NCI-H1048 (cell line): ENCODE results near the gene PLG.
"Not testable (repeated sequence)": the region's sequence is repeated elsewhere in the genome, so short reads cannot be mapped to it uniquely, and the experiment has no call there.

Source experiments
- DNase-seq: peaks from one replicate; lab custom pipeline; 2025; lab: John Stamatoyannopoulos, UW

The PLG gene

DNA sequence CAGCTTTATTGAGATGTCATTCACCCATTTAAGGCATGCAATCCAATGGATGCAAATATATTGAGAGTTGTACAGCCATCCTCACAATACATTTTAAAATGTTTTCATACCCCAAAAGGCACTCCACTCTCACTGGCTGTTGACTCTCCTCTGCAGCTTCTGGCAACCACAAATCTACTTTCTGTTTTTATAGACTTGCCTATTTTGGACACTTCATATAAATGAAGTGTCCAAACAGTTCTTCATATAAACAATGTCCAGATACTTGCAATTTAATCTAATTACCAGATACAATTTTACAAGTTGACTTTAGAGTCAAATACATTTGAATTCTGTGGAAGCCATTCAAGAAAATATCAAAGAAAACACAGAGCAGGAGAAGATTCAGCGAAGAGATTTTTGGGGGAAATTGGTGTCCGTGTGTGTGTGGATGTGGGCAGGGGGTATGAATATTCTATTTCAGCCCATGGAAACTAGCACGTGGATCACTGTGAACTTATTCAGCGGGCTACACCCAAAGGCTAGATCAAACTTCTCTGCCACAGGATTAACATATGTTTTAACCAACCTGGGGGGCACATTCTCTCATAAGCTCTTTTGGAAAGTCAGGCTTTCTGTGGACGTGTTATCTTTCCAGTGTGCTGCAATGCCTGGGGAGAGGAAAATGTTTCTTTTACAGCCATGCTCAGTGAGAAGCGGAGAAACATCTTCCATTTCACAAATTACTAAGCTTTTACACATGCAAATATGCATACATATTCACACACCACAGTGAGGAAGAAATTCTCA, 73.9 kb downstream of the PLG start:
- DNase-seq: peak; percentile 32

DNA sequence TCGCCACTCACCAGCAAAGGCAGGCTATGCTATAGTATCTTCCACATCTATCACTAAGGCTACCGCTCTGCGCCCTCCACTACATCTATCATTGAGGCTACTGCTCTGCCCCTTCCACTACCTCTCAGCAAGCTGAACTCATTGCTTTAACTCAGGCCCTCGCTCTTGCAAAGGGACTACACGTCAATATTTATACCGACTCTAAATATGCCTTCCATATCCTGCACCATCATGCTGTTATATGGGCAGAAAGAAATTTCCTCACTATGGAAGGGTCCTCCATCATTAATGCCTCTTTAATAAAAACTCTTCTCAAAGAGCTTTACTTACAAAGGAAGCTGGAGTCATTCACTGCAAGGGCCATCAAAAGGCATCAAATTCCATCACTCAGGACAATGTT, 77.1 kb downstream of the PLG start:
- not testable (repeated sequence) for DNase-seq

GRCh38 chr6:160780656-160781055, 78.6 kb downstream of the PLG start:
- DNase-seq: not testable (repeated sequence)

DNA sequence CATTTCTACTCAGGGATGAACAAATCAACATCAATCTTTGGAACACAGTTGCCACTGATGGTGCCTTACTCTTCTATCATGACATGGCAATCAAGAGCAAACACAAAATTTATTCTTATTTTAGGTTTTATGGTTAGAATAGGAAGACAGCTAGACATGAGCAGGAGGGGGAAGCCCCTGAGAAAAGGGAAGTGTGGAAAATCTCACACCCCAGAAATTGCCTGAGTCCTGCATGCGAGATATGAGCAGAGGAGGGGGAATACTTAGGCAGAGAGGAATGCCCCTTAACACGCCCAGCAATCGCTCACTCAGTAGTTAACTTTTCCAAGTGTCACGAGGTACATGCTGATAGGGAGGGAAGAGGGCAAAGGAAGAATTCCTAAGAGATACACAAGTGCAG, 79.3 kb downstream of the PLG start:
- DNase-seq: no peak

- no peak for DNase-seq
Measured at GRCh38 chr6:160782228-160782627, 80.2 kb downstream of the PLG start.

GRCh38 chr6:160783741-160784140, 81.7 kb downstream of the PLG start:
- no peak for DNase-seq

DNA sequence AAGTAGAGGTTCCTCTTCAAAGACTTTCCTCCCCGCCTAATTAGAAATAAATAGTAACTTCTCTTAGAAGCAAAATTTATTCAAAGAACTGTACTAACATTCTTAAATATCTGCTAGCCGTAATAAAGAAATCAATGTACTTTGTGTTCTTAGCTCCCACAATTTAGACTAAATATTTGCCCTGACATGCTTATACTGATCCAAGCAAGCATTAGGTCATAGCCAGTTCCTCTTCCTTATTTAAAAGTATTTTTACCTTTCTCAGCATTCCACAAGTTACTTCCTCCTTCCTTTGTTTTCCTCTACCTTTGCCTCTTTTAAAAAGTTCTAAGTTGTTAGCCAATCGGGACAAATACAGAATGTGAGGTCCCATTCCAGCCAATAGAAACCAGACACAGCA, 86.1 kb downstream of the PLG start:
- not testable (repeated sequence) for DNase-seq

- DNase-seq: no peak
Measured at GRCh38 chr6:160788806-160789205, 86.8 kb downstream of the PLG start.

DNA sequence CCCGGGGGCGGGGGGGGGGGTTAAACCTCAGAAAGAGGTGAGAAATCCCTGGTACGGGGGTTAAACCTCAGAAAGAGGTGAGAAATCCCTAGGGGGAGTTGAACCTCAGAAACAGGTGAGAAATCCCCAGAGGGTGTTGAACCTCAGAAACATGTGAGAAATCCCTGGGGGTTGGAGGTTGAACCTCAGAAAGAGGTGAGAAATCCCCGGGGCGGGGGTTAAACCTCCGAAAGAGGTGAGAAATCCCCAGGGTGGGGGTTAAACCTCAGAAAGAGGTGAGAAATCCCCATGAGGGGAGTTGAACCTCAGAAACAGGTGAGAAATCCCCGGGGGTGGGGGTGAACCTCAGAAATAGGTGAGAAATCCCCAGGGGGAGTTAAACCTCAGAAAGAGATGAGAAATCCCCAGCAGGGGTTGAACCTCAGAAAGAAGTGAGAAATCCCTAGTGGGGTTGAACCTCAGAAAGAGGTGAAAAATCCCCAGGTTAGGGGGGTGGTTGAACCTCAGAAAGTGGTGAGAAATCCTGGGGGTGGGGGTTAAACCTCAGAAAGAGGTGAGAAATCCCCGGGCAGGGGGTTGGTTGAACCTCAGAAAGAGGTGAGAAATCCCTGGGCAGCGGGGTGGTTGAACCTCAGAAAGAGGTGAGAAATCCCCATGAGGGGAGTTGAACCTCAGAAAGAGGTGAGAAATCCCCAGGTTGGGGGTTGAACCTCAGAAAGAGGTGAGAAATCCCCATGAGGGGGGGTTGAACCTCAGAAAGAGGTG, 87.4 kb downstream of the PLG start:
- no peak for DNase-seq

DNA sequence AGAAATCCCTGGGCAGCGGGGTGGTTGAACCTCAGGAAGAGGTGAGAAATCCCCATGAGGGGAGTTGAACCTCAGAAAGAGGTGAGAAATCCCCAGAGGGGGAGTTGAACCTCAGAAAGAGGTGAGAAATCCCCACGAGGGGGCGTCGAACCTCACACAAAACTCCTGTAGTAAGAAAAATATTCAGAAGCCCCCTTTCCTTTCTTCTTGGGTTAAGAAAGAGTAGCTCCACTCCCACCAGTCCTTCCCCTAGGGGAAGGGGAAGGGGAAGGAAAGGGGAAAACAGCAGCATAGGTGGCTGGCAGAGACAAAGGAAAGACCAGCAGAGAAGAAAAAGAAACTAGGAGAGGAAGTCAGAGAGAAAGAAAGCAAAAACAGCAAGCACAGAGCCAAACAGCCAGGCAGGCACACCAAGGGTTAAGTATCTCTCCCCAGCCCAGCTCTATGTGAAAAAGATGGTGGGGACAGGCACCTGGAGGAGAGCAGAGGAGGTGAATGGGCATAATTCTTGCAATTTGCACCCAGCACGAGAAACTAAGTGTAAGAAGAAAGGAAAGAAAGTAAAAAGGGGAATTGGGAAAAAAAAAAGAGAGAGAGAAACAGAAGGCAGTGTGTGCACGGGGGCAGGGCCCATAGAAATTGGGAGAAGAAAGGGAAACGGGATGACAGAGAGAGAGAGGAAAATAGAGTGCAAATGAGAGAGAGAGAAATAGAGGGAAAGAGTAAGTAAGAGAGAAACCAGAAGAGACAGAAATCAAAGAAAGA, 88.2 kb downstream of the PLG start:
- DNase-seq: no peak

DNA sequence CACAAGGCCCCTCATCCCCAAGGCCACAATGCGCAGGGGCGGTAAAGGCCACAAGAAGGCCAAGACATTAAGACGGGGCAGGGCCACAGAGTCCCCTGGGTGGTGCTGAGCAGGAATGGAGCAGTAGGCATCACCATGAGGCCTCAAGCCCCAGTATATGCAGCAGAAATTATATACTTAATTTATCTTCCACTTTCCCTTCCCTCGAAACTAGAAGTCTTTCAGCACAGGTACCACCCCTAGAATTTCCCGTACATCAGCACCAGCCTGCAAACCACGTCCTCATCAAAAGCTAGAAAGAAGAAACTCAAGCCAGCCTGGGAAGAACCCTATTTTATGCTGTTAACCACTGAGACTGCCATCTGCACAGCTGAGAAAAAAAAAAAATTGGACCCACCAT, 89.4 kb downstream of the PLG start:
- no peak for DNase-seq

DNA sequence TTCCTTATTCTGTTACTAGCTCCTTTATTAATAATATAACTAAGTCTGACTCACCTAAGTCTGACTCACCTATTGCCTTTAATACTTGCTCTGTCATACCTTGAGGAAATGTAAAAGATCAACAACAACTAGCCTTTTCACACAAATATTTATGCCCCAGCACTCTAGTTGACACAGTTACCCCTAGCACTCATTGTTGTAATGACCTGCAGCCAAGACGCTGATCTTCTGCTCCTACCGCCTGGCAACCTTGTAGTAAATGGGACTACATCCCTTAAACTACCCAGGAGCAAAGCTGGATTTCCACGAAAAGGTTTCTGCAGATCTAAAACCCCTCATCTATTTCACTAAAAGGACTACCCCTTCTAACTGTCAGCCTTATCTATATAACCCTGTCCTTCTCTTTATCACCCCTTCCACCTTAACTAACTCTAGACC, 90.0 kb downstream of the PLG start:
- DNase-seq: no peak

GRCh38 chr6:160792708-160793107, 90.7 kb downstream of the PLG start:
- no peak for DNase-seq

- no peak for DNase-seq
Measured at GRCh38 chr6:160793652-160794051, 91.6 kb downstream of the PLG start.

DNA sequence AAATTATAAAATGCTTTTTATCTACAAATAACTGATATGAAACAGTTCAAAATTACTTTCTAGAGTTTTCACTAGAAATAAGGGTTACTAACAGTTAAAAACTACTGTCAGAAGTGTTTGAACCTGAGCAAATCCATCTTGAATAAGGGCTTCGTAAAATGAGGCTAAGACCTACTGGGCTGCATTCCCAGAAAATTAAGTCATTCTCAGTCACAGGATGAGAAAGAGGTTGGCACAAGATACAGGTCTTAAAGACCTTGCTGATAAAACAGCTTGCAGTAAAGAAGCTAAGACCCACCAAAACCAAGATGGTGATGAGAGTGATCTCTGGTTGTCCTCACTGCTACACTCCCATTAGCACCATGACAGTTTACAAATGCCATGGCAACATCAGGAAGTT, 93.7 kb downstream of the PLG start:
- DNase-seq: no peak

DNA sequence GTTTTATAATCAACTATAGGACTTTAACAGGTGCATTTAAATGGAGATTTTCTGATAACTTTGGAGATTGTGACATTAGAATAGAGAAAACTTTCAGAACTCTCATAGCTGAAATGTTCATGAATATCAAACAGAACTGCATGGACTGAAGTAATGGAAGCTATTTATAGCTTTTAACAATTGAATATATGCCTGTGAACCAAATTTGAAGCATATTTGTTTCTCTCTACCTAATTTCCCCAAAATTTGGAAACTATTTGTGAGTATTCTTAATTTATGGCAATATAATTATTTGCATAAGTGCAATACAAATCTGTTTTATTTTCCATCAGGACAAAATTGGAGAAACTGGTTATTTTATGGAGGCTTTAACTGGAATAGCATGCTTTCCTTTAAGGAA, 96.6 kb downstream of the PLG start:
- no peak for DNase-seq

- no peak for DNase-seq
Measured at GRCh38 chr6:160799801-160800506, 97.9 kb downstream of the PLG start.

GRCh38 chr6:160801418-160801817, 99.4 kb downstream of the PLG start:
- DNase-seq: peak; percentile 25

DNA sequence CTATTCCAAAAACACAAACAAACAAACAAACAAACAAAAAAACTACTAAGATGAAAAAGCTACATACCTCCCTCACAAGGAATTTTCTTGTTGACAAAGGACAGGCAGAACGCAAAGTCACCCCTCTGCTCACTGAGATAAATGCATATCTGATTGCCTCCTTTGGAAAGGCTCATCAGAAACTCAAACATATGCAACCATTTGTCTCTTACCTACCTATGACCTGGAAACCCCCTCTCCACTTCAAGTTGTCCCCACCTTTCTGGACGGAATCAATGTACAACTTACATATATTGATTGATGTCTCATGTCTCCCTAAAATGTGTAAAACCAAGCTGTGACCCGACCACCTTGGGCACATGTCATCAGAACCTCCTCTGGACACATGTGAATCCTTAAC, 100.0 kb downstream of the PLG start:
- DNase-seq: not testable (repeated sequence)
